HUES6 (cell line): Measurements from ENCODE around the gene MMS22L.

ENCODE experiments used
- H3K27ac ChIP-seq: 2 replicates; pipeline ENCODE4 v1.7.0; 2013; ENCODE audit warnings: low read depth, mild to moderate bottlenecking, low read length, inconsistent platforms
- H3K27me3 ChIP-seq: 2 replicates; pipeline ENCODE4 v1.6.1; 2013; ENCODE audit warnings: low read length; ENCODE audit not compliant: control insufficient read depth, insufficient read depth
- H3K36me3 ChIP-seq: 2 replicates; pipeline ENCODE4 v1.6.1; 2013; ENCODE audit warnings: low read length; ENCODE audit not compliant: control insufficient read depth, insufficient read depth
- H3K4me1 ChIP-seq: 2 replicates; pipeline ENCODE4 v1.6.1; 2013; ENCODE audit warnings: low read length; ENCODE audit not compliant: control insufficient read depth, insufficient read depth
- H3K4me3 ChIP-seq: 2 replicates; pipeline ENCODE4 v1.5.1; 2013; ENCODE audit warnings: low read depth, low read length
- H3K9ac ChIP-seq: one replicate; pipeline ENCODE4 v1.6.1; 2013; ENCODE audit warnings: mild to moderate bottlenecking, low read length
- H3K9me3 ChIP-seq: 2 replicates; pipeline ENCODE4 v1.6.1; 2013; ENCODE audit warnings: low read depth, low read length; ENCODE audit not compliant: control insufficient read depth, insufficient read depth

The MMS22L gene

GRCh38 chr6:97145691-97146090 is 137.3 kb downstream of the MMS22L start:
- no peak overlapping the region for H3K27ac ChIP-seq
- H3K9ac ChIP-seq, result no peak overlapping the region
- H3K36me3 ChIP-seq, result peaks cover 33% of the 10 kb centered on the region
- H3K27me3 ChIP-seq, result no peaks in the 10 kb centered on the region
- H3K4me3 ChIP-seq, result no peak overlapping the region
- no peaks in the 10 kb centered on the region for H3K4me1 ChIP-seq
- no peaks in the 10 kb centered on the region for H3K9me3 ChIP-seq

- H3K27ac ChIP-seq, result no peak overlapping the region
- H3K36me3 ChIP-seq, result peaks cover 8% of the 10 kb centered on the region
- H3K4me3 ChIP-seq, result no peak overlapping the region
- H3K27me3 ChIP-seq, result no peaks in the 10 kb centered on the region
- no peak overlapping the region for H3K9ac ChIP-seq
- no peaks in the 10 kb centered on the region for H3K9me3 ChIP-seq
- no peaks in the 10 kb centered on the region for H3K4me1 ChIP-seq
Measured at GRCh38 chr6:97141756-97142155, 141.3 kb downstream of the MMS22L start.

GRCh38 chr6:97138581-97138980 is 144.4 kb downstream of the MMS22L start:
- Histone ChIP-seq H3K4me3 (no peak overlapping the region), H3K9me3 (no peaks in the 10 kb centered on the region), H3K27me3 (no peaks in the 10 kb centered on the region), H3K27ac (no peak overlapping the region), H3K36me3 (no peaks in the 10 kb centered on the region), H3K9ac (no peak overlapping the region), H3K4me1 (no peaks in the 10 kb centered on the region)

GRCh38 chr6:97136626-97137358 is 146.2 kb downstream of the MMS22L start:
- H3K9ac ChIP-seq, result no peak overlapping the region
- no peak overlapping the region for H3K27ac ChIP-seq
- no peak overlapping the region for H3K4me3 ChIP-seq
- H3K4me1 ChIP-seq, result no peaks in the 10 kb centered on the region
- no peaks in the 10 kb centered on the region for H3K27me3 ChIP-seq
- no peaks in the 10 kb centered on the region for H3K36me3 ChIP-seq
- H3K9me3 ChIP-seq, result no peaks in the 10 kb centered on the region

GRCh38 chr6:97133067-97133466 is 149.9 kb downstream of the MMS22L start:
- Histone ChIP-seq H3K27me3 (no peaks in the 10 kb centered on the region), H3K36me3 (no peaks in the 10 kb centered on the region), H3K27ac (no peak overlapping the region), H3K4me1 (no peaks in the 10 kb centered on the region), H3K9me3 (no peaks in the 10 kb centered on the region), H3K4me3 (no peak overlapping the region), H3K9ac (no peak overlapping the region)

- Histone ChIP-seq H3K4me1 (no peaks in the 10 kb centered on the region), H3K9me3 (no peaks in the 10 kb centered on the region)
Measured at GRCh38 chr6:97129106-97129505, 153.9 kb downstream of the MMS22L start.

GRCh38 chr6:97128507-97128906 is 154.5 kb downstream of the MMS22L start:
- Histone ChIP-seq H3K36me3 (no peaks in the 10 kb centered on the region), H3K4me3 (no peak overlapping the region), H3K27ac (no peak overlapping the region), H3K9ac (no peak overlapping the region), H3K27me3 (no peaks in the 10 kb centered on the region), H3K9me3 (no peaks in the 10 kb centered on the region), H3K4me1 (no peaks in the 10 kb centered on the region)

More at GRCh38 chr6:97129106-97129505, 153.9 kb downstream of the MMS22L start:
- Histone ChIP-seq H3K36me3 (no peaks in the 10 kb centered on the region), H3K27ac (no peak overlapping the region), H3K27me3 (no peaks in the 10 kb centered on the region), H3K9ac (no peak overlapping the region), H3K4me3 (no peak overlapping the region)

GRCh38 chr6:97123652-97124051 is 159.4 kb downstream of the MMS22L start:
- H3K9me3 ChIP-seq, result no peaks in the 10 kb centered on the region
- no peaks in the 10 kb centered on the region for H3K36me3 ChIP-seq
- no peak overlapping the region for H3K9ac ChIP-seq
- H3K4me3 ChIP-seq, result no peak overlapping the region
- no peaks in the 10 kb centered on the region for H3K27me3 ChIP-seq
- H3K4me1 ChIP-seq, result no peaks in the 10 kb centered on the region
- no peak overlapping the region for H3K27ac ChIP-seq

- Histone ChIP-seq H3K27me3 (no peaks in the 10 kb centered on the region), H3K9ac (no peak overlapping the region), H3K4me3 (no peak overlapping the region), H3K9me3 (no peaks in the 10 kb centered on the region), H3K4me1 (no peaks in the 10 kb centered on the region), H3K27ac (no peak overlapping the region), H3K36me3 (no peaks in the 10 kb centered on the region)
Measured at GRCh38 chr6:97123112-97123511, 159.9 kb downstream of the MMS22L start.

- H3K27ac ChIP-seq, result no peak overlapping the region
- H3K9ac ChIP-seq, result no peak overlapping the region
- H3K4me3 ChIP-seq, result no peak overlapping the region
- H3K27me3 ChIP-seq, result no peaks in the 10 kb centered on the region
- H3K36me3 ChIP-seq, result no peaks in the 10 kb centered on the region
- H3K4me1 ChIP-seq, result no peaks in the 10 kb centered on the region
- H3K9me3 ChIP-seq, result no peaks in the 10 kb centered on the region
Measured at GRCh38 chr6:97120511-97120910, 162.5 kb downstream of the MMS22L start.

GRCh38 chr6:97114645-97115044 is 168.4 kb downstream of the MMS22L start:
- H3K4me1 ChIP-seq, result no peaks in the 10 kb centered on the region
- H3K27me3 ChIP-seq, result no peaks in the 10 kb centered on the region
- no peak overlapping the region for H3K27ac ChIP-seq
- no peaks in the 10 kb centered on the region for H3K36me3 ChIP-seq
- no peak overlapping the region for H3K4me3 ChIP-seq
- no peak overlapping the region for H3K9ac ChIP-seq
- H3K9me3 ChIP-seq, result peaks cover 6% of the 10 kb centered on the region; the same call in 1 of the 2 replicates
